ENCODE results near the gene ASPN.

- no peak for TF ChIP-seq CTCF (IDR thresholded peaks at IDR 0.05)
- no peak for TF ChIP-seq POLR2A (IDR thresholded peaks at IDR 0.05)
Measured at GRCh38 chr9:92444841-92445240, 37.5 kb downstream of the ASPN start.

Data from testis (tissue), 2 donors.